Breast epithelium (tissue), 4 donors: Measurements from ENCODE around the gene RNF135. TPM values are rescaled to one million over a fixed set of nuclear protein-coding genes. Genes with fewer than 3 reads are reported as not detected.
A peak's percentile ranks its signal among the peaks of the same experiment; 100 is the strongest.

Experiments
- DNase-seq, 2 donors: peaks; one replicate each; pipeline ENCODE4 v3.0.0-alpha.2; 2019; ENCODE audit warnings: low spot score in 2 of 2
- H3K27ac ChIP-seq, 2 donors: fragments of 200-600 bp; sonication (generic) in 1 of 2; one replicate each; pipeline ENCODE4 v1.5.1; 2016 to 2019; ENCODE audit warnings: mild to moderate bottlenecking in 1 of 2
- H3K27me3 ChIP-seq, 2 donors: fragments of 200-600 bp; sonication (generic) in 1 of 2; one replicate each; pipeline versions ENCODE4 v1.5.1 to v1.6.0; 2017 to 2019; ENCODE audit warnings: control low read depth in 1 of 2, mild to moderate bottlenecking in 1 of 2
- H3K36me3 ChIP-seq: fragments of 200-600 bp; one replicate; pipeline ENCODE4 v1.5.1; 2019
- H3K4me1 ChIP-seq, 2 donors: fragments of 200-600 bp; sonication (generic); one replicate each; pipeline ENCODE4 v1.5.1; 2016 to 2019; ENCODE audit warnings: control low read depth in 1 of 2
- H3K4me3 ChIP-seq, 3 donors: fragments of 200-600 bp; sonication (generic); 1 replicate in 2 of 3; 2 replicates in 1 of 3; pipeline ENCODE4 v1.5.1; 2016 to 2019; ENCODE audit warnings: mild to moderate bottlenecking in 3 of 3, moderate library complexity in 2 of 3
- H3K9me3 ChIP-seq, 2 donors: fragments of 200-600 bp; sonication (generic) in 1 of 2; one replicate each; pipeline ENCODE4 v1.5.1; 2016 to 2019; ENCODE audit warnings: control low read depth in 1 of 2
- POLR2A ChIP-seq: fragments of 450-650 bp; IDR thresholded peaks from one replicate; pipeline ENCODE4 v1.6.1; 2016; ENCODE audit warnings: antibody characterized with exemption, mild to moderate bottlenecking, moderate library complexity
- POLR2AphosphoS5 ChIP-seq, 3 donors: sonication (generic); formaldehyde crosslinking; IDR thresholded peaks; one replicate each; pipeline ENCODE4 v1.6.1; 2017; ENCODE audit warnings: antibody characterized with exemption in 3 of 3
- intact Hi-C: fragments of 100-400 bp; cut with DNase I; formaldehyde crosslinking; loops from one replicate; pipeline ENCODE4 v1.15.1; 2023; ENCODE audit warnings: low total_unique reads
- total RNA-seq, 3 donors: library from RNA; depleted of rRNA; stranded (reverse); fragments of >200 nt; gene quantifications; one replicate each; pipeline ENCODE4 v1.1.0, GENCODE V29; 2016
- TF ChIP-seq, protein P1 (sequence below), 3 donors: fragments of 450-650 bp; IDR thresholded peaks; one replicate each; pipeline ENCODE4 v1.5.1; 2016 to 2017; ENCODE audit warnings: antibody characterized with exemption in 3 of 3, mild to moderate bottlenecking in 3 of 3, moderate library complexity in 3 of 3

RNF135 gene, protein sequence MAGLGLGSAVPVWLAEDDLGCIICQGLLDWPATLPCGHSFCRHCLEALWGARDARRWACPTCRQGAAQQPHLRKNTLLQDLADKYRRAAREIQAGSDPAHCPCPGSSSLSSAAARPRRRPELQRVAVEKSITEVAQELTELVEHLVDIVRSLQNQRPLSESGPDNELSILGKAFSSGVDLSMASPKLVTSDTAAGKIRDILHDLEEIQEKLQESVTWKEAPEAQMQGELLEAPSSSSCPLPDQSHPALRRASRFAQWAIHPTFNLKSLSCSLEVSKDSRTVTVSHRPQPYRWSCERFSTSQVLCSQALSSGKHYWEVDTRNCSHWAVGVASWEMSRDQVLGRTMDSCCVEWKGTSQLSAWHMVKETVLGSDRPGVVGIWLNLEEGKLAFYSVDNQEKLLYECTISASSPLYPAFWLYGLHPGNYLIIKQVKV
- total RNA-seq: 10 to 100 TPM; 29.2 to 50.2 (median 33.1) TPM

DNA sequence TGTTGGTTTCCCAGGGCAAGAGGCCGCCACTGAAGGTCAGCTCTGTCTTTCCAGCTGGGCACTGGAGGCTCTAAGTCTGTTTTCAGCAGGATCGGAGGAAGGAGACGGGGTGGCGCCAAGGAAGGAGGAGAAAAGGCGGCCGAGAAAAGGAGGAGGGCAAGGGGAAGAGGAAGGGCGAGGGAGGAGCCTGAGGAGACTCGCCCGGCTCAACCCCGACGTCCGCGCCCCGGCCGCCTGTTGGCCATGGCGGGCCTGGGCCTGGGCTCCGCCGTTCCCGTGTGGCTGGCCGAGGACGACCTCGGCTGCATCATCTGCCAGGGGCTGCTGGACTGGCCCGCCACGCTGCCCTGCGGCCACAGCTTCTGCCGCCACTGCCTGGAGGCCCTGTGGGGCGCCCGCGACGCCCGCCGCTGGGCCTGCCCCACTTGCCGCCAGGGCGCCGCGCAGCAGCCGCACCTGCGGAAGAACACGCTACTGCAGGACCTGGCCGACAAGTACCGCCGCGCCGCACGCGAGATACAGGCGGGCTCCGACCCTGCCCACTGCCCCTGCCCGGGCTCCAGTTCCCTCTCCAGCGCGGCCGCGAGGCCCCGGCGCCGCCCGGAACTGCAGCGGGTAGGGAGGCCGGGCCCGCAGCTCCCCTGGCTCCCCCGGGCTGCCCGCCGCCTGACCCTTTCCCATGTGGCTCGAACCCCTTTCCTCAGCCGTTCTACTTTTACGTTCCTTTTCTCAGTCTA lies at the start of gene RNF135:
TSS of gene RNF135 (plus strand) at position 209 of the 737 bp plus-strand sequence. CDS start at position 244, 35 bp downstream.
- intact Hi-C loops: no loop called here
- H3K4me3 ChIP-seq: peak within 1 kb of the TSS; percentile 77 to 89 (median 81)
- H3K4me1 ChIP-seq: no peaks in the 10 kb centered on the region
- peak; percentile 77 to 81 for DNase-seq
- no peaks in the 10 kb centered on the region for H3K9me3 ChIP-seq
- TF ChIP-seq, protein P1, sequence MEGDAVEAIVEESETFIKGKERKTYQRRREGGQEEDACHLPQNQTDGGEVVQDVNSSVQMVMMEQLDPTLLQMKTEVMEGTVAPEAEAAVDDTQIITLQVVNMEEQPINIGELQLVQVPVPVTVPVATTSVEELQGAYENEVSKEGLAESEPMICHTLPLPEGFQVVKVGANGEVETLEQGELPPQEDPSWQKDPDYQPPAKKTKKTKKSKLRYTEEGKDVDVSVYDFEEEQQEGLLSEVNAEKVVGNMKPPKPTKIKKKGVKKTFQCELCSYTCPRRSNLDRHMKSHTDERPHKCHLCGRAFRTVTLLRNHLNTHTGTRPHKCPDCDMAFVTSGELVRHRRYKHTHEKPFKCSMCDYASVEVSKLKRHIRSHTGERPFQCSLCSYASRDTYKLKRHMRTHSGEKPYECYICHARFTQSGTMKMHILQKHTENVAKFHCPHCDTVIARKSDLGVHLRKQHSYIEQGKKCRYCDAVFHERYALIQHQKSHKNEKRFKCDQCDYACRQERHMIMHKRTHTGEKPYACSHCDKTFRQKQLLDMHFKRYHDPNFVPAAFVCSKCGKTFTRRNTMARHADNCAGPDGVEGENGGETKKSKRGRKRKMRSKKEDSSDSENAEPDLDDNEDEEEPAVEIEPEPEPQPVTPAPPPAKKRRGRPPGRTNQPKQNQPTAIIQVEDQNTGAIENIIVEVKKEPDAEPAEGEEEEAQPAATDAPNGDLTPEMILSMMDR (IDR thresholded peaks at IDR 0.05): peak in 1 of 3 donors; percentile 72
- TF ChIP-seq POLR2A (peak; percentile 69), POLR2AphosphoS5 (IDR thresholded peaks at IDR 0.05) (peak in 2 of 3 donors; percentile 65 to 75)
- peak within 1 kb of the TSS; percentile 95 to 96 for H3K27ac ChIP-seq
- no peaks in the 10 kb centered on the region for H3K27me3 ChIP-seq
- H3K36me3 ChIP-seq: no peaks in the 10 kb centered on the region

DNA sequence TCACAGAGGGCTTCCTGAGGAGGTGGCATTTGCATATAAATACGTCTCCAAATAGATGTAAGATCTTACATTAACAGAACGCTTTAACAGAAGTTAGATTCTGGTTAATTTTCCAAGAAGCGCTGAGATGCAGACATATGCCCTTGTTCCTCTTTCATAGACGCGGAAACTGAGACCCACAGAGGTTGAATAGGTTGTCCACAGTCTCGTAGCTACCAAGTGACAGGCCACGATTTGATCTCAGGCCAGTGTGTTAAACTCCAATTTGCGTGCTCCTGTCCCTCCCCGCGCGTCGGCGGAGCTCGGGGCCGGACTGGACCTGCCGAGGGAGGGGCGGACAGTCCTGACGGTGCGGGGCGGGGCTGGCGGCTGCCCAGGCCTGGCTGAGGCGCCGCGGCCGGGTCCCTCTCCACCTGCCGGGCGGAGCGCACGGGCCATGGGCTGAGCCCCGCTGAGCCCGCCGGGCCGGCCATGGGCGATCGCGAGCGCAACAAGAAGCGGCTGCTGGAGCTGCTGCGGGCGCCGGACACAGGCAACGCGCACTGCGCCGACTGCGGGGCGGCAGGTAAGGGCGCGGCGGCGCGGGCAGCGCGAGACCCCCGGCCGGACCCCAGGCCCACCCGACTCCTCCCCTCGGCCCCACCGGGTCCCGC lies 49.2 kb upstream of the RNF135 start, which contains the start of gene ADAP2:
TSS of gene ADAP2 (plus strand) at position 402 of the 653 bp plus-strand sequence. CDS start at position 472, 70 bp downstream.
- peaks cover 5 to 22% of the 10 kb centered on the region in 2 donors for H3K27me3 ChIP-seq
- H3K4me3 ChIP-seq: peak within 1 kb of the TSS; percentile 55 to 77 (median 61)
- TF ChIP-seq POLR2AphosphoS5 (IDR thresholded peaks at IDR 0.05) (no peak), POLR2A (no peak)
- TF ChIP-seq, protein P1 (IDR thresholded peaks at IDR 0.05): no peak
- intact Hi-C loops: no loop called here
- H3K36me3 ChIP-seq: no peaks in the 10 kb centered on the region
- peaks cover 0 to 10% of the 10 kb centered on the region in 2 donors for H3K4me1 ChIP-seq
- peak within 1 kb of the TSS in 1 of 2 donors; percentile 26 for H3K27ac ChIP-seq
- H3K9me3 ChIP-seq: no peaks in the 10 kb centered on the region
- peak in 1 of 2 donors; percentile 22 for DNase-seq

DNA sequence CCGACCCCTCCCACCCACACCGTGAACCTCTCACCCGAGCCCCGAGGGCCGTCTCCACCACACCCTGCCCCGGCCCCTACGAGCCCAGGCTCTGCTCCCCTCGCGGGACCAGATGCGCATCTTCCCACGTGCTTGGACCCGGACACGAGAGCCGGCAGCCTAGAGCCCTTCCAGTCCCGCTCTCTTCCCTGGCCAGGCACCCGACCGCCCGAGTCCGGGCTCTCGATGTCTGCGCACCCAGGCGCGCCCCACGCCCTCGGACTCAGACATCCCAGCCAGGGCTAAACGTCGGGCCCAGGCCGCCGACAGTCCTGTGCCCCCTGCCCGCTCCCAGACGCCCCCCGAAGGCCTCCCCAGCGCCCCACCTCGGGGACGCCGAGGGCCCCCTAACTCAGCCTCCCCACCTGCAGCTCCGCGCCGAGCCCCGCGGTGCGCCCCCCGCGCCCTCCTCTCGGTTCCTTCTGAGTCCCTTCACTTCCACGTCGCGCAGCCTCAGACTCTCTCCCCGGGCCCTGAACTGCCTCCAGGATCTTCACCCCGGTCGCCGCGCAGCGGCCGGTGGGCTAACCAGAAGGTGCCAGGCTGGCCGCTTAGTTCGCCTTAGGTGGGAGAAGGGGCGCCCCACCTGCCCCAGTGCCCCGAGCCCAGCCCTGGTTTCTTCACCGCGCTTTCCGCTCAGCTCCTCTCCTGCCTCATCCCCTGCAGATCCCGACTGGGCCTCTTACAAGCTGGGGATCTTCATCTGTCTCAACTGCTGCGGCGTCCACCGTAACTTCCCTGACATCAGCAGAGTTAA lies 48.4 kb upstream of the RNF135 start:
- Histone ChIP-seq H3K4me3 (peak overlapping the region; percentile 55 to 77 (median 61)), H3K27me3 (peaks cover 5 to 22% of the 10 kb centered on the region in 2 donors), H3K9me3 (no peaks in the 10 kb centered on the region), H3K36me3 (no peaks in the 10 kb centered on the region), H3K27ac (peak overlapping the region in 1 of 2 donors; percentile 26), H3K4me1 (peaks cover 0 to 10% of the 10 kb centered on the region in 2 donors)
- no peak for DNase-seq
- intact Hi-C loops: no loop called here
- TF ChIP-seq POLR2A (no peak), POLR2AphosphoS5 (IDR thresholded peaks at IDR 0.05) (no peak)
- TF ChIP-seq, protein P1 (IDR thresholded peaks at IDR 0.05): no peak

DNA sequence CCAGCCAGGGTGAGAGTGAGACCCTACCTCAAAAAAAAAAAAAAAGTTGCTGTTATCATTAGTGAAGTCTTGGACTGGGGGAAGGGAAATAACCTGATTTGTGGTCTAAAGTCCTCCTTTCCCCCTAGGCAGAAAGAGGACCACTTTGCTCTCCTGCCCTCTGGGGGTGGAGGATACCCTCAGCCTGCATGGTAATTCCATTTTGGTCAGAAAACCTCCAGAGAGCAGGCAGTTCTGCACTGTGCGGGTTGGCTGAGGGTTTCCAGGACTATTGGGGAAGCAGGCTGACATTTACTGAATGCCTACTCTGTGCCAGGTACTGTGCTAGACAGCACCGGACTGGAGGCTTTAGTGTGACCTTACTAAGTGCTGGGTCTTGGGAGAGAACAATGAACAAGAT lies 46.5 kb upstream of the RNF135 start:
- Histone ChIP-seq H3K4me1 (peaks cover 0 to 10% of the 10 kb centered on the region in 2 donors), H3K9me3 (no peaks in the 10 kb centered on the region), H3K4me3 (no peak overlapping the region), H3K36me3 (no peaks in the 10 kb centered on the region), H3K27ac (no peak overlapping the region), H3K27me3 (peaks cover 5 to 22% of the 10 kb centered on the region in 2 donors)
- TF ChIP-seq, protein P1 (IDR thresholded peaks at IDR 0.05): no peak
- no peak for TF ChIP-seq POLR2A
- TF ChIP-seq POLR2AphosphoS5 (IDR thresholded peaks at IDR 0.05): no peak
- DNase-seq: no peak
- intact Hi-C loops: no loop called here
